Parathyroid adenoma (tissue), 2 donors: ENCODE data around the gene ADGRF5.
"Not testable (repeated sequence)": the region's sequence is repeated elsewhere in the genome, so short reads cannot be mapped to it uniquely, and the experiment has no call there.

Experiments
- H2AFZ ChIP-seq: fragments of 300-600 bp; sonication (generic); one replicate; pipeline ENCODE4 v1.7.0; 2017; ENCODE audit warnings: antibody characterized with exemption, mild to moderate bottlenecking
- H3K27ac ChIP-seq: fragments of 300-600 bp; sonication (generic); one replicate; pipeline ENCODE4 v1.7.0; 2017
- H3K27me3 ChIP-seq: fragments of 300-600 bp; sonication (generic); one replicate; pipeline ENCODE4 v1.7.0; 2017; ENCODE audit warnings: low read length; ENCODE audit not compliant: control insufficient read depth, insufficient read depth
- H3K36me3 ChIP-seq: fragments of 300-600 bp; sonication (generic); one replicate; pipeline ENCODE4 v1.7.0; 2017; ENCODE audit warnings: low read length; ENCODE audit not compliant: control insufficient read depth, insufficient read depth
- H3K4me1 ChIP-seq: fragments of 300-600 bp; sonication (generic); one replicate; pipeline ENCODE4 v1.7.0; 2017; ENCODE audit warnings: control low read depth
- H3K4me2 ChIP-seq: fragments of 300-600 bp; sonication (generic); one replicate; pipeline ENCODE4 v1.7.0; 2017; ENCODE audit warnings: low read length
- H3K4me3 ChIP-seq: fragments of 300-600 bp; sonication (generic); one replicate; pipeline ENCODE4 v1.7.0; 2017; ENCODE audit warnings: low read depth, low read length
- H3K79me2 ChIP-seq: fragments of 300-600 bp; sonication (generic); one replicate; pipeline ENCODE4 v1.7.0; 2017; ENCODE audit warnings: control low read depth
- H3K9ac ChIP-seq: fragments of 300-600 bp; sonication (generic); one replicate; pipeline ENCODE4 v1.7.0; 2017; ENCODE audit warnings: mild to moderate bottlenecking
- H3K9me3 ChIP-seq: fragments of 300-600 bp; sonication (generic); one replicate; pipeline ENCODE4 v1.7.0; 2017; ENCODE audit warnings: low read length; ENCODE audit not compliant: control insufficient read depth
- TF ChIP-seq, protein P1 (sequence below): fragments of 300-600 bp; sonication (generic); IDR thresholded peaks from one replicate; pipeline ENCODE4 v1.7.0; 2017; ENCODE audit warnings: antibody characterized with exemption, mild to moderate bottlenecking
- donor health status: primary hyperparathyroidism.

ADGRF5 gene

DNA sequence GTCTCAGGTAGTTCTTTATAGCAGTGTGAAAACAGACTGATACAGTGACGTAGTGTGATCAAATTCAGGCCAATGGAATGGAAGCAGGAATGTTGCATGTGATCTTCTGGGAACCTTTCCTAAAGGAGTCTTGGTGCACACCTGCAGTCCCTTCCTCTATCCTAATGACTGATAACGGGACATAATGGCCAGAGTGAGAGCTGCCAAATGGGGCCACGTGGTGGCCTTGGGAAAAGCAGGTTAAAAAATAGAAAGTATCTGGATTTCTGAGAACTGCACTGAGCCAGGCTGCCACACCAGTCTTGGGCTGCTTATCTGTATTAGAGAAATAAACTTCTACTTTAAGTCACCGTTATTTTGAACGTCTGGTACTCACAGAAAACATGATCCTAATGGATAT is 76.6 kb downstream of the ADGRF5 start:
- H3K4me1 ChIP-seq: no peaks in the 10 kb centered on the region
- H3K9me3 ChIP-seq: no peaks in the 10 kb centered on the region
- no peak overlapping the region for H3K9ac ChIP-seq
- TF ChIP-seq, protein P1, sequence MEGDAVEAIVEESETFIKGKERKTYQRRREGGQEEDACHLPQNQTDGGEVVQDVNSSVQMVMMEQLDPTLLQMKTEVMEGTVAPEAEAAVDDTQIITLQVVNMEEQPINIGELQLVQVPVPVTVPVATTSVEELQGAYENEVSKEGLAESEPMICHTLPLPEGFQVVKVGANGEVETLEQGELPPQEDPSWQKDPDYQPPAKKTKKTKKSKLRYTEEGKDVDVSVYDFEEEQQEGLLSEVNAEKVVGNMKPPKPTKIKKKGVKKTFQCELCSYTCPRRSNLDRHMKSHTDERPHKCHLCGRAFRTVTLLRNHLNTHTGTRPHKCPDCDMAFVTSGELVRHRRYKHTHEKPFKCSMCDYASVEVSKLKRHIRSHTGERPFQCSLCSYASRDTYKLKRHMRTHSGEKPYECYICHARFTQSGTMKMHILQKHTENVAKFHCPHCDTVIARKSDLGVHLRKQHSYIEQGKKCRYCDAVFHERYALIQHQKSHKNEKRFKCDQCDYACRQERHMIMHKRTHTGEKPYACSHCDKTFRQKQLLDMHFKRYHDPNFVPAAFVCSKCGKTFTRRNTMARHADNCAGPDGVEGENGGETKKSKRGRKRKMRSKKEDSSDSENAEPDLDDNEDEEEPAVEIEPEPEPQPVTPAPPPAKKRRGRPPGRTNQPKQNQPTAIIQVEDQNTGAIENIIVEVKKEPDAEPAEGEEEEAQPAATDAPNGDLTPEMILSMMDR: no peak
- no peaks in the 10 kb centered on the region for H3K36me3 ChIP-seq
- H3K4me2 ChIP-seq: no peak overlapping the region
- H3K27me3 ChIP-seq: no peaks in the 10 kb centered on the region
- no peak overlapping the region for H3K27ac ChIP-seq
- H3K79me2 ChIP-seq: no peaks in the 10 kb centered on the region
- H3K4me3 ChIP-seq: no peak overlapping the region
- no peak overlapping the region for H2AFZ ChIP-seq

DNA sequence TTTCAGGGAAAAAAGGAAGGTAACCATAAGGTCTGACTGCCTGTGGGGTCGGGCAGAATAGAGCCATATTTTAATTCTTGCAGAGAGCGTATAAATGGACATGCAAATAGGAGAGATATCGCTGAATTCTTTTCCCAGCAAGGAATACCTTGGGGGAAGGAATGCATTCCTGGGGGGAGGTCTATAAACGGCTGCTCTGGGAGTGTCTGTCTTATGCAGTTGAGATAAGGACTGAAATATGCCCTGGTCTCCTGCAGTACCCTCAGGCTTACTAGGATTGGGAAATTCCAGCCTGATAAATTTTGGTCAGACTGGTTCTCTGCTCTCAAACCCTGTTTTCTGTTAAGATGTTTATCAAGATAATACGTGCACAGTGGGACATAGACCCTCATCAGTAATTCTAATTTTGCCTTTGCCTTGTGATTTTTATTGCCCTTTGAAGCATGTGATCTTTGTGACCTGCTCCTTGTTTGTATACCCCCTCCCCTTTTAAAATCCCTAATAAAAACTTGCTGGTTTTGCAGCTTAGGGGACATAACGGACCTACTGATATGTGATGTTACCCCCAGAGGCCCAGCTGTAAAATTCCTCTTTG is 79.4 kb downstream of the ADGRF5 start:
- H3K36me3 ChIP-seq, H3K27me3 ChIP-seq, H3K9ac ChIP-seq, H3K4me3 ChIP-seq, H3K4me2 ChIP-seq, H3K27ac ChIP-seq, H3K4me1 ChIP-seq, H3K9me3 ChIP-seq, H3K79me2 ChIP-seq, H2AFZ ChIP-seq: not testable (repeated sequence)

DNA sequence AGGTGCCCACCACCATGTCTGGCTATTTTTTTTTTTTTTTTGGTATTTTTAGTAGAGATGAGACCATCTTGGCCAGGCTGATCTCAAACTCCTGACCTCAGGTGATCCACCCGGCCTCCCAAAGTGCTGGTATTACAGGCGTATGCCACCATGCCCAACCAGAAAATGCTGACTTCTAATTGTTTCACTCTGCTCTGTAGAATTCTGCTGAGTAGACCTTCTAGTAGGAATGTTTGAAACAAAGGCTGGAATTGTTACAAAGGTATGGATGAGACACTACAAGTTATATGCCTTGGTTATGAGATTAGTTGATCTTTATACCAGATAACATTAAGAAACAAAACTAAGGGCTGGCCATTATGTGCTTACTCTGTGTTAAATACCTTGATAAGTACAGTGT is 83.7 kb downstream of the ADGRF5 start:
- H2AFZ ChIP-seq: no peak overlapping the region
- H3K4me2 ChIP-seq: no peak overlapping the region
- TF ChIP-seq, protein P1: no peak
- H3K79me2 ChIP-seq: no peaks in the 10 kb centered on the region
- no peak overlapping the region for H3K9ac ChIP-seq
- no peaks in the 10 kb centered on the region for H3K9me3 ChIP-seq
- no peaks in the 10 kb centered on the region for H3K4me1 ChIP-seq
- H3K4me3 ChIP-seq: no peak overlapping the region
- H3K27me3 ChIP-seq: no peaks in the 10 kb centered on the region
- H3K27ac ChIP-seq: no peak overlapping the region
- no peaks in the 10 kb centered on the region for H3K36me3 ChIP-seq

DNA sequence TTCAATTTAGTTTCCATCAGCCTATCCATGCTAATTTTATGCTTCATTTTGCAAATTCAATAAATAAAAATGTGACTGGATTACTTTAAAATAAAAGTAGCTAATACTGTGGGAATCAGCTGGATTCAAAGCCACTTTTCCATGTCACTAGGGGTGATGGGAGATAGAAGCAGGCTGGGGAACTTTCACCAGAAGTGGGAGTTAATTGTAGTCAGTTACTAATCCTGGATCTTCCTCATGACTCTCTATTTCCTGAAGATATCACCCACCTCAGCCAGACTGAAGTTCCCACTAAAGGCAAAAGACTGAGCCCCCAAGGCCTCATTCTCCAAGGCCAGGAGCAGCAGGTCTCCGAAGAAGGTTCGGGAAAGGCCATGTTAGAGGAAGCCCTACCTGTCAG is 86.7 kb downstream of the ADGRF5 start:
- not testable (repeated sequence) for H3K4me1 ChIP-seq

DNA sequence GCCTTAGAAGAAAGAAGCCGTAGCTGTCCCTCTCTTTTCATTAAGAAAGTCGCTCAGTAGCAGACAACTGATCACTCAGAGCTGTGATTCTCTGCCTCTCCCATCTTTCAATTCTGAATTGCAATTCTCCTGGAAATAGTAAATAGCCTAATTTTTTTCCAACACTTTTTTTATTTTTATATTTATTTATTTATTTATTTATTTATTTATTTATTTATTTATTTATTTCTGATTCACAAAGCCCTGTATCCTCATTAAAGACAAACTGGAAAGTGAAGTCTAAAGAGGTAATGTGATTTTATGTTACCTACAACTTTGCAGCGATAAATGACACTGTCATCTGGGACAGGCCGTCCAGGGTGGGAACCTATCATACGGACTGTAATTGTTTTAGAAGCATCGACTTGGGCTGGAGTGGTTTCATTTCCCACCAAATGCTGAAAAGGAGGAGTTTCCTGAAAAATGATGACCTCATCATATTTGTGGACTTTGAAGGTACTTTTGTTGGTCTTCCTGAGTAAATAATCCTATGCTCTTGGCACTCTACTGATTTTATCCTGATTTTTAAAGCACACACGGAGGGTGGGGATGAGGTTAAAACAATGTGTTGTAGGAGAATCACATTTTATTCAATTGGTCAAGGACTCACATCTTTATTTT is 87.4 kb downstream of the ADGRF5 start:
- not testable (repeated sequence) for H3K4me2 ChIP-seq, H3K4me3 ChIP-seq, H2AFZ ChIP-seq, H3K27me3 ChIP-seq, H3K79me2 ChIP-seq, H3K9me3 ChIP-seq, H3K4me1 ChIP-seq, H3K36me3 ChIP-seq, H3K9ac ChIP-seq, H3K27ac ChIP-seq

More for the DNA sequence above, 86.7 kb downstream of the ADGRF5 start:
- H3K36me3 ChIP-seq, H2AFZ ChIP-seq, H3K9ac ChIP-seq, H3K9me3 ChIP-seq, H3K79me2 ChIP-seq, H3K27ac ChIP-seq, H3K27me3 ChIP-seq, H3K4me3 ChIP-seq, H3K4me2 ChIP-seq: not testable (repeated sequence)

DNA sequence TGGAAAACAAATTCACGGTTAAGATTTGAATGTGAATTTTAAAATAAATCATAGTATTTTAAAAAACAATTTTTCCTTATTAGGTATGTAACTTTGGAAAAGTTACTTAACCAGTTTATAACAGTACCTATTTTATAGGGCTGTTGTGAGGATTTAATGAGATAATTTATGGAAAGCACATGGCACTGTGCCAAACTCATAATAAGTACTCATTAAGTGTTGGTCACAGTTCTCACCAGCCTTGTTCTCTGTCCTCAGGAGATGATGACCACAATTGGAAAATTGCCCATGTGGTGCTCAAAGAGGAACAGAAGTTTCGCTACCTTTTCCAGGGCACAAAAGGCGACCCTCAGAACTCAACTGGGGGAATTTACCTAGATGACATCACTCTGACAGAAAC is 88.9 kb downstream of the ADGRF5 start:
- Histone ChIP-seq H3K9ac (no peak overlapping the region), H3K4me1 (no peaks in the 10 kb centered on the region), H3K4me2 (no peak overlapping the region), H3K36me3 (no peaks in the 10 kb centered on the region), H2AFZ (no peak overlapping the region), H3K79me2 (no peaks in the 10 kb centered on the region), H3K9me3 (no peaks in the 10 kb centered on the region), H3K27me3 (no peaks in the 10 kb centered on the region), H3K27ac (no peak overlapping the region), H3K4me3 (no peak overlapping the region)
- TF ChIP-seq, protein P1: no peak
